A549 (cell line): ENCODE measurements around the gene HPSE. TPM values are rescaled to one million over a fixed set of nuclear protein-coding genes. Genes with fewer than 3 reads are reported as not detected.

ENCODE experiments used
- ATAC-seq, 2 experiments: fragments of 200-7000 bp in 1 of 2; fragments of >200 bp in 1 of 2; cut with Nextera tagmentation in 1 of 2; cut with Tn5 transposase in 1 of 2; 3 replicates each; pipeline versions ENCODE4 v1.8.0 to v1.9.1; 2018 to 2020; ENCODE audit warnings: mild to moderate bottlenecking in 1 of 2, moderate library complexity in 1 of 2
- CTCF ChIA-PET: fragments of 300-600 bp; sonication (Branson Sonifier 250); formaldehyde crosslinking; extraction: SDS; loops from one replicate; lab custom pipeline; 2021; ENCODE audit warnings: antibody characterized with exemption, inconsistent platforms; lab: Yijun Ruan, JAX
- POLR2A ChIA-PET: fragments of 350-600 bp; formaldehyde crosslinking; extraction: SDS; loops from one replicate; lab custom pipeline; 2021; ENCODE audit warnings: antibody characterized with exemption, inconsistent platforms; lab: Yijun Ruan, JAX
- DNase-seq, 2 experiments: peaks; one replicate each; pipeline versions ENCODE4 v3.0.0 to v3.0.0-alpha.2; 2011 to 2016; ENCODE audit warnings: low read depth in 1 of 2, low spot score in 1 of 2
- FAIRE-seq: peaks from 2 replicates; lab custom pipeline; 2011; peaks lifted over from hg19 to GRCh38; lab: Jason Lieb, UNC
- H3K27ac ChIP-seq, 2 experiments: fragments of >200 bp; sonication (Bioruptor Twin); formaldehyde crosslinking; 3 replicates each; pipeline ENCODE4 v1.5.1; 2016 to 2017
- H3K4me1 ChIP-seq: fragments of >200 bp; sonication (Bioruptor Twin); formaldehyde crosslinking; 3 replicates; pipeline ENCODE4 v1.6.1; 2016
- H3K4me2 ChIP-seq: fragments of >200 bp; sonication (Bioruptor Twin); formaldehyde crosslinking; 3 replicates; pipeline ENCODE4 v1.6.1; 2016
- H3K4me3 ChIP-seq: fragments of >200 bp; sonication (Bioruptor Twin); formaldehyde crosslinking; 3 replicates; pipeline ENCODE4 v1.5.1; 2016
- H3K9me3 ChIP-seq: fragments of >200 bp; sonication (Bioruptor Twin); formaldehyde crosslinking; 3 replicates; pipeline ENCODE4 v1.6.1; 2016
- ATOH8 ChIP-seq: fragments of 250-450 bp; sonication (Bioruptor Pico); IDR thresholded peaks from 2 replicates; pipeline ENCODE4 v1.5.0; 2020; ENCODE audit warnings: low read depth, mild to moderate bottlenecking, moderate library complexity
- CHD2 ChIP-seq: fragments of 150-350 bp; IDR thresholded peaks from 2 replicates; pipeline ENCODE4 v1.6.1; 2014; ENCODE audit warnings: low read length; ENCODE audit not compliant: partially characterized antibody
- EHF ChIP-seq: fragments of 250-450 bp; sonication (Bioruptor Pico); IDR thresholded peaks from 2 replicates; pipeline ENCODE4 v1.5.0; 2020; ENCODE audit warnings: mild to moderate bottlenecking
- EP300 ChIP-seq, 2 experiments: fragments of >200 bp; sonication (Bioruptor Twin); formaldehyde crosslinking; IDR thresholded peaks; 2 replicates in 1 of 2; 3 replicates in 1 of 2; pipeline ENCODE4 v1.6.1; 2016 to 2017
- ESRRA ChIP-seq: fragments of 150-350 bp; IDR thresholded peaks from 2 replicates; pipeline ENCODE4 v1.6.1; 2014; ENCODE audit warnings: mild to moderate bottlenecking, low read length, borderline replicate concordance
- FOSL2 ChIP-seq, 2 experiments: fragments of 450-650 bp in 1 of 2; fragments of >200 bp in 1 of 2; sonication (Bioruptor Twin) in 1 of 2; formaldehyde crosslinking; IDR thresholded peaks; 2 replicates each; pipeline versions ENCODE4 v1.5.0 to v1.6.1; 2016 to 2020; ENCODE audit warnings: mild to moderate bottlenecking in 1 of 2, moderate library complexity in 1 of 2
- GATA3 ChIP-seq: IDR thresholded peaks from 2 replicates; pipeline ENCODE4 v1.6.1; 2012; ENCODE audit warnings: borderline replicate concordance
- HEYL ChIP-seq: fragments of 250-450 bp; sonication (Bioruptor Pico); IDR thresholded peaks from 2 replicates; pipeline ENCODE4 v1.8.0; 2021; ENCODE audit warnings: mild to moderate bottlenecking, moderate library complexity
- JUN ChIP-seq, 2 experiments: fragments of >200 bp; sonication (Bioruptor Twin); formaldehyde crosslinking; IDR thresholded peaks; 2 replicates in 1 of 2; 3 replicates in 1 of 2; pipeline ENCODE4 v1.6.1; 2016 to 2017
- JUNB ChIP-seq: fragments of >200 bp; sonication (Bioruptor Twin); formaldehyde crosslinking; IDR thresholded peaks from 2 replicates; pipeline ENCODE4 v1.6.1; 2016
- KDM5A ChIP-seq: fragments of 200-600 bp; sonication (generic); IDR thresholded peaks from 2 replicates; pipeline ENCODE4 v1.6.1; 2016; ENCODE audit warnings: antibody characterized with exemption, mild to moderate bottlenecking
- MAFK ChIP-seq: fragments of 450-650 bp; IDR thresholded peaks from 2 replicates; pipeline ENCODE4 v1.6.1; 2014; ENCODE audit not compliant: partially characterized antibody
- PHF8 ChIP-seq: fragments of 200-600 bp; sonication (generic); IDR thresholded peaks from 2 replicates; pipeline ENCODE4 v1.6.1; 2016; ENCODE audit warnings: low read depth, mild to moderate bottlenecking, antibody characterized with exemption, moderate library complexity, borderline replicate concordance
- RAD21 ChIP-seq, 2 experiments: fragments of >200 bp in 1 of 2; sonication (Bioruptor Twin) in 1 of 2; formaldehyde crosslinking in 1 of 2; IDR thresholded peaks in 1 of 2; conservative IDR thresholded peaks in 1 of 2; 2 replicates in 1 of 2; 3 replicates in 1 of 2; pipeline ENCODE4 v1.6.1; 2012 to 2018; ENCODE audit warnings: inconsistent platforms in 1 of 2
- REST ChIP-seq: fragments of 200-600 bp; sonication (generic); IDR thresholded peaks from 2 replicates; pipeline ENCODE4 v1.6.1; 2016; ENCODE audit warnings: antibody characterized with exemption, mild to moderate bottlenecking, moderate library complexity
- RNF2 ChIP-seq: fragments of 200-600 bp; sonication (generic); IDR thresholded peaks from 2 replicates; pipeline ENCODE4 v1.6.1; 2016; ENCODE audit warnings: low read depth, mild to moderate bottlenecking, antibody characterized with exemption, moderate library complexity, borderline replicate concordance
- ZSCAN20 ChIP-seq: fragments of 250-450 bp; sonication (Bioruptor Pico); IDR thresholded peaks from 2 replicates; pipeline ENCODE4 v1.8.0; 2022; ENCODE audit warnings: mild to moderate bottlenecking, moderate library complexity
- WGBS: methylation state at CpG from one replicate; pipeline ENCODE4 v1.1.6; 2017; ENCODE audit errors: missing lambda C conversion rate; 5-methylcytosine and 5-hydroxymethylcytosine counted together
- polyA plus RNA-seq, 4 experiments: library from polyadenylated mRNA; depleted of rRNA in 3 of 4; stranded (reverse); fragments of >200 nt; fragmentation: RNase III in 1 of 4; extraction: RNeasy Plus Mini Kit Qiagen cat#74134 plus additional on column Dnase treatment in 1 of 4; gene quantifications; 2 replicates in 3 of 4; 3 replicates in 1 of 4; pipeline ENCODE4 v1.2.3, GENCODE V29; 2011 to 2017
- TF ChIP-seq, protein P1 (sequence below): fragments of >200 bp; sonication (Bioruptor Twin); formaldehyde crosslinking; IDR thresholded peaks from 3 replicates; pipeline ENCODE4 v1.6.1; 2016
- TF ChIP-seq, protein P2 (sequence below): fragments of >200 bp; sonication (Bioruptor Twin); formaldehyde crosslinking; IDR thresholded peaks from 2 replicates; pipeline ENCODE4 v1.6.1; 2016

HPSE gene
- polyA plus RNA-seq, 2 of the 4 experiments (the other 2 are of a cell fraction) = 0.72 to 1.7 TPM

- Histone ChIP-seq H3K9me3 (no peaks in the 10 kb centered on the region), H3K4me2 (no peak overlapping the region), H3K27ac (no peak overlapping the region), H3K4me3 (no peak overlapping the region), H3K4me1 (no peaks in the 10 kb centered on the region)
- TF ChIP-seq JUNB = no peak
- no peak for TF ChIP-seq ESRRA
- TF ChIP-seq PHF8 = no peak
- TF ChIP-seq ZSCAN20 = no peak
- no peak for TF ChIP-seq EP300 (IDR thresholded peaks at IDR 0.05)
- TF ChIP-seq KDM5A = no peak
- TF ChIP-seq, protein P1, sequence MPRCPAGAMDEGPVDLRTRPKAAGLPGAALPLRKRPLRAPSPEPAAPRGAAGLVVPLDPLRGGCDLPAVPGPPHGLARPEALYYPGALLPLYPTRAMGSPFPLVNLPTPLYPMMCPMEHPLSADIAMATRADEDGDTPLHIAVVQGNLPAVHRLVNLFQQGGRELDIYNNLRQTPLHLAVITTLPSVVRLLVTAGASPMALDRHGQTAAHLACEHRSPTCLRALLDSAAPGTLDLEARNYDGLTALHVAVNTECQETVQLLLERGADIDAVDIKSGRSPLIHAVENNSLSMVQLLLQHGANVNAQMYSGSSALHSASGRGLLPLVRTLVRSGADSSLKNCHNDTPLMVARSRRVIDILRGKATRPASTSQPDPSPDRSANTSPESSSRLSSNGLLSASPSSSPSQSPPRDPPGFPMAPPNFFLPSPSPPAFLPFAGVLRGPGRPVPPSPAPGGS = no peak
- no peak for TF ChIP-seq MAFK
- no peak for TF ChIP-seq CHD2
- no peak for TF ChIP-seq GATA3
- TF ChIP-seq REST = no peak
- TF ChIP-seq RNF2 = no peak
- TF ChIP-seq EHF = no peak
- no peak for TF ChIP-seq RAD21 (conservative IDR thresholded peaks at IDR 0.05 in 1 of 2, IDR thresholded peaks at IDR 0.05 in 1 of 2)
- TF ChIP-seq ATOH8 (CRISPR knock-in tag) = no peak
- no peak for TF ChIP-seq HEYL (CRISPR knock-in tag)
- TF ChIP-seq, protein P2, sequence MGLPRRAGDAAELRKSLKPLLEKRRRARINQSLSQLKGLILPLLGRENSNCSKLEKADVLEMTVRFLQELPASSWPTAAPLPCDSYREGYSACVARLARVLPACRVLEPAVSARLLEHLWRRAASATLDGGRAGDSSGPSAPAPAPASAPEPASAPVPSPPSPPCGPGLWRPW = no peak
- no peak for TF ChIP-seq FOSL2 (IDR thresholded peaks at IDR 0.05)
- TF ChIP-seq FOSL2 (CRISPR knock-in tag; IDR thresholded peaks at IDR 0.05) = no peak
- ChIA-PET CTCF (no interaction called here), POLR2A (no interaction called here)
- FAIRE-seq (no peak), ATAC-seq (no peak), DNase-seq (no peak)
- 53% methylated on average over 4 of the region's 4 CpGs for WGBS
Observed at GRCh38 chr4:83317671-83318070, 17.0 kb downstream of the HPSE start.

DNA sequence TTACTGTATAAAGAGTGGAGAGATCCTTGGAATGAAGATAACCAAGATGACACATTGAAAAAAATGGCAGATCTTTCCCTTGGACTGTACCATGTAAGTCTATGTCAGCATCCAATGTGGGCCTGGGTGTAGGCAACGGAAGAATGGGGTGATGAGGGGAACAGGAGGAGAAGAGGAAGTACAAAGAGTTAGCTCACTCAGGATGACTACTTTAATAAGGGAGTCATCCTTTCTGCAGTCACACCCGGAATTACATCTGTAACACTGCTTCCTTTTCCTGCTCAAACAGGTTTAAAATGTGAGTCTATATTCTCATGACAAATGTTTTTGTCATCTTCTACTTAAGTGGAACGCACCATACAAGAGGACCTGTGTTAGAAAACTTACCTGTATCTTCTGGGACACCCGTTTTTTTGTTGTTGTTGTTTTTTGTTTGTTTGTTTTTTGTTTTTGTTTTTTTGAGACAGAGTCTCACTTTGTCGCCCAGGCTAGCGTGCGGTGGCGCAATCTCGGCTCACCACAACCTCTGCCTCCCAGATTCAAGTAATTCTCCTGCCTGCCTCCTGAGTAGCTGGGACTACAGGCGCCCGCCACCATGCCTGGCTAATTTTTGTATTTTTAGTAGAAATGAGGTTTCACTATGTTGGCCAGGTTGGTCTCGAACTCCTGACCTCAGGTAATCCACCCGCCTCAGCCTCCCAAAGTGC lies 18.0 kb downstream of the HPSE start:
- ChIA-PET CTCF (no interaction called here), POLR2A (no interaction called here)
- Histone ChIP-seq H3K4me3 (no peak overlapping the region), H3K9me3 (no peaks in the 10 kb centered on the region), H3K27ac (no peak overlapping the region), H3K4me2 (no peak overlapping the region), H3K4me1 (no peaks in the 10 kb centered on the region)
- TF ChIP-seq JUN (IDR thresholded peaks at IDR 0.05) = no peak
- DNase-seq (no peak), FAIRE-seq (no peak), ATAC-seq (no peak)
- 82% methylated on average over 13 of the region's 13 CpGs for whole genome bisulfite sequencing
